HEK293T (cell line): ENCODE data around the gene AXIN1.

Experiments
- ARNT ChIP-seq: fragments of 450-650 bp; IDR thresholded peaks from 2 replicates; pipeline ENCODE4 v1.6.1; 2017; ENCODE audit warnings: mild to moderate bottlenecking
- ELF4 ChIP-seq: fragments of 450-650 bp; IDR thresholded peaks from 2 replicates; pipeline ENCODE4 v1.6.1; 2017; ENCODE audit warnings: antibody characterized with exemption
- FOXA1 ChIP-seq: fragments of 450-650 bp; IDR thresholded peaks from 2 replicates; pipeline ENCODE4 v1.6.1; 2016; ENCODE audit warnings: mild to moderate bottlenecking
- FOXM1 ChIP-seq: fragments of 450-650 bp; IDR thresholded peaks from 2 replicates; pipeline ENCODE4 v1.6.1; 2017; ENCODE audit warnings: mild to moderate bottlenecking, borderline replicate concordance
- L3MBTL2 ChIP-seq: fragments of 450-650 bp; conservative IDR thresholded peaks from 2 replicates; pipeline ENCODE4 v1.6.1; 2016; ENCODE audit warnings: mild to moderate bottlenecking
- NFRKB ChIP-seq: fragments of 450-650 bp; IDR thresholded peaks from 2 replicates; pipeline ENCODE4 v1.6.1; 2016; ENCODE audit warnings: mild to moderate bottlenecking, moderate library complexity
- SP1 ChIP-seq: fragments of 450-650 bp; IDR thresholded peaks from 2 replicates; pipeline ENCODE4 v1.6.1; 2017
- ZNF384 ChIP-seq: fragments of 450-650 bp; IDR thresholded peaks from 2 replicates; pipeline ENCODE4 v1.6.1; 2016

DNA sequence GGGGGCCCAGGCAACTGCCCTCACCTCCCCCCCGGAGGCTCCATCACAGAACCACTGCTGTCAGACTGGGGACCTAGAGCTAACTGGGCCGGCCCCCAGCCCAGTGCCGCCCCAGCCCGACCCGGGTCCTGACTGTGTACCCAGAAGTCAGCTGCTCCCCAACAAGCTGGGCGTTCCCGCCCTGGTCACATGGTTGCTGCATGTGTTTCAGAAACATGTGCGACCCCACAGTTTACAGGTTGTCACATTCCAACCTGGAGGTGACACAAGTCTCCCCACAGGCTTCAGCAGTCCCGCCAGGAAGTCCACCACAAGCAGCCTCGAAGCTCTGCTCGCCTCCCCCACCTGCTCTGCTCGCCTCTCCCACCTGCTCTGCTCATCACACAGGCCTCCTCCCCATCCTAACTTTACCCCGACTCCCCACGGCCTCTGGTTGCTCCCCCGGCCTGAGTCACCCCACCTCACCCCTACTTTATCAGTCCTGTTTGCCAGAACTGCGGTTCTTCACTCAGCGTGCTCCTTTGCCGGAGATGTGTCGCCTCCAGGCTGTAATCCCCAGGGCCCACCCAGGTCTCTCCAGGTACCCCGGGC is 16.8 kb upstream of the AXIN1 start:
- TF ChIP-seq ARNT (no peak), L3MBTL2 (no peak), FOXM1 (no peak), SP1 (no peak), ZNF384 (no peak), FOXA1 (no peak), NFRKB (no peak), ELF4 (no peak)
